Activated T-helper 17 cell treated with anti-CD3 and anti-CD28 coated beads, Interleukin-2, amount 50 U/mL, for 72 hours (primary cell): ENCODE results near the gene ZMYND8. TPM values are rescaled to one million over a fixed set of nuclear protein-coding genes. Genes with fewer than 3 reads are reported as not detected.

ENCODE experiments used
- ATAC-seq: fragments of 150-1000 bp; cut with Tn5 transposase; replicated peaks from 2 replicates; pipeline ENCODE4 v1.10.0; 2021; ENCODE audit warnings: mild to moderate bottlenecking, moderate library complexity
- H3K27ac Mint-ChIP-seq: one replicate; pipeline ENCODE4 v1.8.0; 2022; ENCODE audit warnings: mixed read lengths
- H3K27me3 Mint-ChIP-seq: one replicate; pipeline ENCODE4 v1.8.0; 2022; ENCODE audit warnings: mixed read lengths
- H3K36me3 Mint-ChIP-seq: one replicate; pipeline ENCODE4 v1.8.0; 2022; ENCODE audit warnings: low read depth, mild to moderate bottlenecking, mixed read lengths
- H3K4me1 Mint-ChIP-seq: one replicate; pipeline ENCODE4 v1.8.0; 2022; ENCODE audit warnings: mixed read lengths
- H3K4me3 Mint-ChIP-seq: one replicate; pipeline ENCODE4 v1.8.0; 2022; ENCODE audit warnings: mild to moderate bottlenecking, mixed read lengths
- H3K9me3 Mint-ChIP-seq: one replicate; pipeline ENCODE4 v1.8.0; 2022; ENCODE audit warnings: mixed read lengths
- total RNA-seq, 2 donors: library from RNA; stranded (reverse); gene quantifications; one replicate each; pipeline ENCODE4 v1.2.3, GENCODE V29; 2022

ZMYND8 gene
- total RNA-seq, 2 donors from 2014 or later, result 35.3 to 39.4 TPM

- Mint-ChIP-seq H3K27me3 (no peaks in the 10 kb centered on the region), H3K4me3 (no peak overlapping the region), H3K9me3 (no peaks in the 10 kb centered on the region), H3K36me3 (peaks cover 41% of the 10 kb centered on the region), H3K4me1 (peaks cover 28% of the 10 kb centered on the region), H3K27ac (no peak overlapping the region)
- no peak for ATAC-seq
Observed at GRCh38 chr20:47353239-47353691, 3.2 kb downstream of the ZMYND8 start.

GRCh38 chr20:47352332-47353238 is 3.9 kb downstream of the ZMYND8 start:
- H3K27ac Mint-ChIP-seq, result no peak overlapping the region
- no peaks in the 10 kb centered on the region for H3K9me3 Mint-ChIP-seq
- no peak overlapping the region for H3K4me3 Mint-ChIP-seq
- no peaks in the 10 kb centered on the region for H3K27me3 Mint-ChIP-seq
- peaks cover 41% of the 10 kb centered on the region for H3K36me3 Mint-ChIP-seq
- peaks cover 25% of the 10 kb centered on the region for H3K4me1 Mint-ChIP-seq
- no peak for ATAC-seq

GRCh38 chr20:47351643-47352331 is 4.7 kb downstream of the ZMYND8 start:
- peaks cover 41% of the 10 kb centered on the region for H3K36me3 Mint-ChIP-seq
- H3K4me1 Mint-ChIP-seq, result peaks cover 26% of the 10 kb centered on the region
- ATAC-seq, result no peak
- no peak overlapping the region for H3K4me3 Mint-ChIP-seq
- no peaks in the 10 kb centered on the region for H3K9me3 Mint-ChIP-seq
- H3K27me3 Mint-ChIP-seq, result no peaks in the 10 kb centered on the region
- H3K27ac Mint-ChIP-seq, result no peak overlapping the region

GRCh38 chr20:47350691-47351545 is 5.6 kb downstream of the ZMYND8 start:
- H3K4me3 Mint-ChIP-seq, result no peak overlapping the region
- no peak overlapping the region for H3K27ac Mint-ChIP-seq
- peaks cover 33% of the 10 kb centered on the region for H3K4me1 Mint-ChIP-seq
- no peaks in the 10 kb centered on the region for H3K9me3 Mint-ChIP-seq
- H3K27me3 Mint-ChIP-seq, result no peaks in the 10 kb centered on the region
- no peak for ATAC-seq
- peaks cover 35% of the 10 kb centered on the region for H3K36me3 Mint-ChIP-seq

- no peak overlapping the region for H3K27ac Mint-ChIP-seq
- peaks cover 32% of the 10 kb centered on the region for H3K36me3 Mint-ChIP-seq
- peak; percentile 59 for ATAC-seq
- peaks cover 31% of the 10 kb centered on the region for H3K4me1 Mint-ChIP-seq
- no peak overlapping the region for H3K4me3 Mint-ChIP-seq
- H3K27me3 Mint-ChIP-seq, result no peaks in the 10 kb centered on the region
- no peaks in the 10 kb centered on the region for H3K9me3 Mint-ChIP-seq
Observed at GRCh38 chr20:47350181-47350550, 6.3 kb downstream of the ZMYND8 start.

- Mint-ChIP-seq H3K4me3 (no peak overlapping the region), H3K36me3 (peaks cover 30% of the 10 kb centered on the region), H3K4me1 (peaks cover 27% of the 10 kb centered on the region), H3K27me3 (no peaks in the 10 kb centered on the region), H3K27ac (no peak overlapping the region), H3K9me3 (no peaks in the 10 kb centered on the region)
- ATAC-seq, result no peak
Observed at GRCh38 chr20:47349365-47350180, 6.9 kb downstream of the ZMYND8 start.

- Mint-ChIP-seq H3K36me3 (peaks cover 31% of the 10 kb centered on the region), H3K27me3 (no peaks in the 10 kb centered on the region), H3K4me1 (peaks cover 24% of the 10 kb centered on the region), H3K4me3 (no peak overlapping the region), H3K9me3 (no peaks in the 10 kb centered on the region), H3K27ac (no peak overlapping the region)
- ATAC-seq, result no peak
Observed at GRCh38 chr20:47348539-47349142, 7.9 kb downstream of the ZMYND8 start.

- no peak for ATAC-seq
- peak overlapping the region; percentile 20 for H3K27ac Mint-ChIP-seq
Observed at GRCh38 chr20:47347661-47348435, 8.7 kb downstream of the ZMYND8 start.

GRCh38 chr20:47346172-47346571 is 10.3 kb downstream of the ZMYND8 start:
- Mint-ChIP-seq H3K27ac (peak overlapping the region; percentile 56), H3K4me3 (no peak overlapping the region), H3K36me3 (peaks cover 36% of the 10 kb centered on the region), H3K27me3 (no peaks in the 10 kb centered on the region), H3K9me3 (no peaks in the 10 kb centered on the region), H3K4me1 (peaks cover 20% of the 10 kb centered on the region)
- ATAC-seq, result no peak

More at GRCh38 chr20:47347661-47348435, 8.7 kb downstream of the ZMYND8 start:
- Mint-ChIP-seq H3K36me3 (peaks cover 31% of the 10 kb centered on the region), H3K4me1 (peaks cover 20% of the 10 kb centered on the region), H3K4me3 (no peak overlapping the region), H3K27me3 (no peaks in the 10 kb centered on the region), H3K9me3 (no peaks in the 10 kb centered on the region)

- no peak overlapping the region for H3K4me3 Mint-ChIP-seq
- peaks cover 41% of the 10 kb centered on the region for H3K36me3 Mint-ChIP-seq
- H3K4me1 Mint-ChIP-seq, result peaks cover 20% of the 10 kb centered on the region
- ATAC-seq, result no peak
- H3K27me3 Mint-ChIP-seq, result no peaks in the 10 kb centered on the region
- H3K9me3 Mint-ChIP-seq, result no peaks in the 10 kb centered on the region
- no peak overlapping the region for H3K27ac Mint-ChIP-seq
Observed at GRCh38 chr20:47345214-47345613, 11.3 kb downstream of the ZMYND8 start.

- H3K4me3 Mint-ChIP-seq, result no peak overlapping the region
- H3K27me3 Mint-ChIP-seq, result no peaks in the 10 kb centered on the region
- H3K36me3 Mint-ChIP-seq, result peaks cover 61% of the 10 kb centered on the region
- no peak for ATAC-seq
- H3K27ac Mint-ChIP-seq, result no peak overlapping the region
- no peaks in the 10 kb centered on the region for H3K9me3 Mint-ChIP-seq
- peaks cover 20% of the 10 kb centered on the region for H3K4me1 Mint-ChIP-seq
Observed at GRCh38 chr20:47343007-47343472, 13.5 kb downstream of the ZMYND8 start.

GRCh38 chr20:47338131-47338628 is 18.3 kb downstream of the ZMYND8 start:
- Mint-ChIP-seq H3K9me3 (no peaks in the 10 kb centered on the region), H3K4me1 (peaks cover 19% of the 10 kb centered on the region), H3K27ac (no peak overlapping the region), H3K36me3 (peaks cover 76% of the 10 kb centered on the region), H3K27me3 (no peaks in the 10 kb centered on the region), H3K4me3 (no peak overlapping the region)
- no peak for ATAC-seq
